ENCODE measurements around the gene PGAM2. TPM values are rescaled to one million over a fixed set of nuclear protein-coding genes. Genes with fewer than 3 reads are reported as not detected.
A peak's percentile ranks its signal among the peaks of the same experiment; 100 is the strongest.

Gene PGAM2
- polyA plus RNA-seq, 3 donors, result 0.86 to 1.8 (median 1.7) TPM

GRCh38 chr7:44059219-44060090 is 5.9 kb downstream of the PGAM2 start:
- DNase-seq (ENCODE audit: extremely low read depth in 1 of 11, low read depth in 9 of 11, low spot score in 4 of 11), result no peak

- no peak for DNase-seq (ENCODE audit: extremely low read depth in 1 of 11, low read depth in 9 of 11, low spot score in 4 of 11)
Observed at GRCh38 chr7:44058759-44059218, 6.6 kb downstream of the PGAM2 start.

GRCh38 chr7:44057849-44058758 is 7.3 kb downstream of the PGAM2 start:
- no peak for DNase-seq (ENCODE audit: extremely low read depth in 1 of 11, low read depth in 9 of 11, low spot score in 4 of 11)

GRCh38 chr7:44057181-44057848 is 8.1 kb downstream of the PGAM2 start:
- no peak for DNase-seq (ENCODE audit: extremely low read depth in 1 of 11, low read depth in 9 of 11, low spot score in 4 of 11)

- DNase-seq (ENCODE audit: extremely low read depth in 1 of 11, low read depth in 9 of 11, low spot score in 4 of 11), result no peak
Observed at GRCh38 chr7:44056681-44057080, 8.7 kb downstream of the PGAM2 start.

- no peak for DNase-seq (ENCODE audit: extremely low read depth in 1 of 11, low read depth in 9 of 11, low spot score in 4 of 11)
Observed at GRCh38 chr7:44052771-44053365, 12.5 kb downstream of the PGAM2 start.

- DNase-seq (ENCODE audit: extremely low read depth in 1 of 11, low read depth in 9 of 11, low spot score in 4 of 11), result no peak
Observed at GRCh38 chr7:44051611-44052220, 13.7 kb downstream of the PGAM2 start.

GRCh38 chr7:44050915-44051560 is 14.3 kb downstream of the PGAM2 start:
- no peak for DNase-seq (ENCODE audit: extremely low read depth in 1 of 11, low read depth in 9 of 11, low spot score in 4 of 11)

- no peak for DNase-seq (ENCODE audit: extremely low read depth in 1 of 11, low read depth in 9 of 11, low spot score in 4 of 11)
Observed at GRCh38 chr7:44050121-44050914, 15.0 kb downstream of the PGAM2 start.

- DNase-seq (ENCODE audit: extremely low read depth in 1 of 11, low read depth in 9 of 11, low spot score in 4 of 11), result no peak
Observed at GRCh38 chr7:44048031-44048795, 17.2 kb downstream of the PGAM2 start.

GRCh38 chr7:44046321-44047061 is 18.9 kb downstream of the PGAM2 start:
- DNase-seq (ENCODE audit: extremely low read depth in 1 of 11, low read depth in 9 of 11, low spot score in 4 of 11), result no peak

- no peak for DNase-seq (ENCODE audit: extremely low read depth in 1 of 11, low read depth in 9 of 11, low spot score in 4 of 11)
Observed at GRCh38 chr7:44045226-44046014, 19.9 kb downstream of the PGAM2 start.

- DNase-seq (ENCODE audit: extremely low read depth in 1 of 11, low read depth in 9 of 11, low spot score in 4 of 11), result peak; percentile 69 to 90 (median 81)
Observed at GRCh38 chr7:44044315-44045225, 20.8 kb downstream of the PGAM2 start, which contains the start of gene DBNL. DBNL (plus strand) TSS chr7:44044702; CDS start chr7:44044738, 36 bp downstream.

- DNase-seq (ENCODE audit: extremely low read depth in 1 of 11, low read depth in 9 of 11, low spot score in 4 of 11), result no peak
Observed at GRCh38 chr7:44043902-44044301, 21.5 kb downstream of the PGAM2 start.

Data from renal cortex interstitium (tissue), 11 donors.